Fibroblast of villous mesenchyme (primary cell): ENCODE results near the gene BCL7C. TPM values are rescaled to one million over a fixed set of nuclear protein-coding genes. Genes with fewer than 3 reads are reported as not detected.
"Not testable (repeated sequence)": the region's sequence is repeated elsewhere in the genome, so short reads cannot be mapped to it uniquely, and the experiment has no call there.

Experiments
- DNase-seq: peaks from one replicate; pipeline ENCODE4 v3.0.0-alpha.2; 2010; ENCODE audit warnings: low read depth
- H3K4me3 ChIP-seq: 2 replicates; pipeline ENCODE4 v1.5.1; 2011; ENCODE audit warnings: low read depth, mild to moderate bottlenecking, low read length
- total RNA-seq: library from RNA; depleted of rRNA; stranded (reverse); fragments of >200 nt; gene quantifications from 2 replicates; pipeline ENCODE4 v1.2.3, GENCODE V29; 2012
- TF ChIP-seq, protein P1 (sequence below): IDR thresholded peaks from 2 replicates; pipeline ENCODE4 v1.5.1; 2012; ENCODE audit warnings: low read depth, mild to moderate bottlenecking, low read length; ENCODE audit not compliant: insufficient read depth

BCL7C gene
- total RNA-seq, 1 donor = 35.0 TPM

- H3K4me3 ChIP-seq = peak overlapping the region; percentile 73
- TF ChIP-seq, protein P1, sequence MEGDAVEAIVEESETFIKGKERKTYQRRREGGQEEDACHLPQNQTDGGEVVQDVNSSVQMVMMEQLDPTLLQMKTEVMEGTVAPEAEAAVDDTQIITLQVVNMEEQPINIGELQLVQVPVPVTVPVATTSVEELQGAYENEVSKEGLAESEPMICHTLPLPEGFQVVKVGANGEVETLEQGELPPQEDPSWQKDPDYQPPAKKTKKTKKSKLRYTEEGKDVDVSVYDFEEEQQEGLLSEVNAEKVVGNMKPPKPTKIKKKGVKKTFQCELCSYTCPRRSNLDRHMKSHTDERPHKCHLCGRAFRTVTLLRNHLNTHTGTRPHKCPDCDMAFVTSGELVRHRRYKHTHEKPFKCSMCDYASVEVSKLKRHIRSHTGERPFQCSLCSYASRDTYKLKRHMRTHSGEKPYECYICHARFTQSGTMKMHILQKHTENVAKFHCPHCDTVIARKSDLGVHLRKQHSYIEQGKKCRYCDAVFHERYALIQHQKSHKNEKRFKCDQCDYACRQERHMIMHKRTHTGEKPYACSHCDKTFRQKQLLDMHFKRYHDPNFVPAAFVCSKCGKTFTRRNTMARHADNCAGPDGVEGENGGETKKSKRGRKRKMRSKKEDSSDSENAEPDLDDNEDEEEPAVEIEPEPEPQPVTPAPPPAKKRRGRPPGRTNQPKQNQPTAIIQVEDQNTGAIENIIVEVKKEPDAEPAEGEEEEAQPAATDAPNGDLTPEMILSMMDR = no peak
- no peak for DNase-seq
Measured at GRCh38 chr16:30875871-30876801, 17.7 kb downstream of the BCL7C start.

DNA sequence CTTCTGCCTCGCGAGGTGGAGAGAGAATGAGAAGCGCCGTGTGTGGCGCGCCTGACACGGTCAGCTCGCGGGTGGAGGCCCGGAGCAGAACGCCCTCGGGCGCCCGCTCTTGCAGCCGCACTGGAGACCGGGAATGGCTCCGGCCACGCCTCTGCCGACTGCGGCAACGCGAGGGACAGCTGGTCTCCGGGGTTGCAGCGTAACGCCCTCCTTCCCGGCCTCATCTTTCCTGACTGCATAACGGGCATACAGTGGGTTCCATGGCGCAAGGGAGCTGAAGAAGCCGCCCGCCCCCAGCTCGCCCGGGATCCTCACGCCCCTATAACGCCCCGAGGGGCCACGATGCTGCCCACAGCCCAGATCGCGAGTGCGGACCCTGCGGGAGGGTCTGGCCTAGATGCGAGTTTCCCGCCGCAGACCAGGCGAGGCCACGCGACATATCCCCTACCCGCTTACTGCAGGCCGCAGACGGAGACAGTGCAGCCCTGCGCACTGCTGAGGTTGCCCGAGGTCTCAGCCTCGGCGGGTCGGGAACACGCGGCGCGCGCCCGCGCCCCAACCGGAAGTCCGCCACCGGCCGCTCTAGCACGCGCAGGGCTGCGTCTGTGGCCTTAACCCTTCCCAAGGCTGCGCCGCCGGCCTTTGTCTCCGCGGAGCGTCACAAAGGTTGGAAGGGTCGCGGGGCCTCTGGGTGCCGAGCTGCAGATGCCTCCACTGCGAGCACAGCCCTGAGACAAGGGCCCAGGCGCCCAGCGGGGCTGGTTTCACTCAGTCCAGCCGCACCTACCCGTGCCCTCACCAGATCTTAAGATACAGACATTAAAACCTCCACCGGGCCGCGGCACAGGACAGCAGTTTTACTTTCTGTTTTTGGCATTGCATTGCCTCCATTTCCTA, 18.8 kb downstream of the BCL7C start:
- DNase-seq = peak; percentile 90
- TF ChIP-seq, protein P1 = no peak
- peak overlapping the region; percentile 73 for H3K4me3 ChIP-seq

GRCh38 chr16:30874244-30874820, 19.5 kb downstream of the BCL7C start:
- TF ChIP-seq, protein P1 = no peak
- H3K4me3 ChIP-seq = peak overlapping the region; percentile 73
- DNase-seq = no peak

- TF ChIP-seq, protein P1 = no peak
- DNase-seq = no peak
- H3K4me3 ChIP-seq = no peak overlapping the region
Measured at GRCh38 chr16:30870904-30871303, 23.0 kb downstream of the BCL7C start.

- DNase-seq = no peak
- H3K4me3 ChIP-seq = no peak overlapping the region
- TF ChIP-seq, protein P1 = peak; percentile 20
Measured at GRCh38 chr16:30867747-30868146, 26.1 kb downstream of the BCL7C start.

- TF ChIP-seq, protein P1 = no peak
- no peak for DNase-seq
- H3K4me3 ChIP-seq = no peak overlapping the region
Measured at GRCh38 chr16:30866031-30866430, 27.8 kb downstream of the BCL7C start.

GRCh38 chr16:30863178-30863577, 30.7 kb downstream of the BCL7C start:
- not testable (repeated sequence) for H3K4me3 ChIP-seq, DNase-seq

- DNase-seq, H3K4me3 ChIP-seq: not testable (repeated sequence)
Measured at GRCh38 chr16:30860729-30861128, 33.1 kb downstream of the BCL7C start.
